K562 (cell line): ENCODE results near the gene PCDH12.

Experiments used
- CHD4 ChIP-seq: fragments of 200-600 bp; sonication (generic); IDR thresholded peaks from 3 replicates; pipeline ENCODE4 v1.6.1; 2012; ENCODE audit warnings: low read depth, mild to moderate bottlenecking, mixed read lengths, low read length, inconsistent platforms; ENCODE audit not compliant: insufficient read depth, insufficient replicate concordance, poor library complexity, severe bottlenecking
- HDAC2 ChIP-seq: fragments of 450-650 bp; IDR thresholded peaks from 2 replicates; pipeline ENCODE4 v1.6.1; 2016; ENCODE audit warnings: mild to moderate bottlenecking
- JUND ChIP-seq, 2 experiments: IDR thresholded peaks; 2 replicates in 1 of 2; 3 replicates in 1 of 2; pipeline ENCODE4 v1.6.1; 2011; ENCODE audit warnings: borderline replicate concordance in 2 of 2, low read depth in 2 of 2, low read length in 2 of 2, improper control_type of control experiment in 1 of 2, missing biosample characterization in 1 of 2, missing genetic modification characterization in 1 of 2, missing genetic modification reagents in 1 of 2
- MXI1 ChIP-seq: IDR thresholded peaks from 2 replicates; pipeline ENCODE4 v1.6.1; 2011; ENCODE audit warnings: low read depth, mild to moderate bottlenecking, improper control_type of control experiment, low read length
- POLR2A ChIP-seq: fragments of 450-650 bp; conservative IDR thresholded peaks from 2 replicates; pipeline ENCODE4 v1.6.1; 2016
- POLR2H ChIP-seq: IDR thresholded peaks from 2 replicates; pipeline ENCODE4 v1.6.1; 2016; ENCODE audit warnings: missing genetic modification characterization, low read depth, mild to moderate bottlenecking, control low read depth, missing compliant biosample characterization, moderate library complexity
- RFX5 ChIP-seq: IDR thresholded peaks from 2 replicates; pipeline ENCODE4 v1.6.1; 2011; ENCODE audit warnings: low read depth, mild to moderate bottlenecking, improper control_type of control experiment, low read length
- ZBTB17 ChIP-seq: fragments of 450-650 bp; formaldehyde crosslinking; IDR thresholded peaks from 2 replicates; pipeline ENCODE4 v1.4.0; 2020; ENCODE audit warnings: mild to moderate bottlenecking
- ZNF24 ChIP-seq: fragments of 450-650 bp; IDR thresholded peaks from 2 replicates; pipeline ENCODE4 v1.6.1; 2016
- ZNF41 ChIP-seq: fragments of 250-450 bp; sonication (Bioruptor Pico); conservative IDR thresholded peaks from 2 replicates; pipeline ENCODE4 v1.4.0; 2020; ENCODE audit warnings: mild to moderate bottlenecking
- TF ChIP-seq, protein P1 (sequence below), 3 experiments: IDR thresholded peaks in 2 of 3; conservative IDR thresholded peaks in 1 of 3; 2 replicates each; pipeline ENCODE4 v1.5.1; 2011 to 2012; ENCODE audit warnings: low read length in 3 of 3, mild to moderate bottlenecking in 3 of 3, control low read depth in 2 of 3, improper control_type of control experiment in 1 of 3, inconsistent platforms in 1 of 3, low read depth in 1 of 3, mixed read lengths in 1 of 3, moderate library complexity in 1 of 3; ENCODE audit not compliant: insufficient read depth in 2 of 3
- TF ChIP-seq, protein P2 (sequence below): sonication (generic); formaldehyde crosslinking; IDR thresholded peaks from 2 replicates; pipeline ENCODE4 v1.8.1; 2023; ENCODE audit warnings: missing genetic modification reagents, mild to moderate bottlenecking, borderline replicate concordance

DNA sequence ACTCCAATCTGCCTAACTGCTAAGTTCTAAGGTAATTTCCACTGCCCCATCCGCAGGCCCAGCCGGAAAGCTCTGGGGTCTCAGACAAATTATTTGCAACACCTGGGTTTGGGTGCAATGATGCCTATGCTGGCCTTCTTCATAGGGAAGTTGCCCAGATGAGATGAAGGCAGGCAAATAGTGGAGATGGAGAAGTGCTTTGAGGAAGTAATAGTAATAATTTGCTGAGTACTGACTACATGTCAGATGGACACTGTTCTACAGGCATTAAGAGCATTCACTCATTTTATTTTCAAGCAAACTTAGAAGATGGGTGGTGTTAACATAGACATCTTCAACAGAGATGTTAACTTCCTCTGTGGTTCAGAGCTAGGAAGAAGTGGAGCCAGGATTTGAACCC lies 3.8 kb downstream of the PCDH12 start:
- no peak for TF ChIP-seq RFX5
- TF ChIP-seq ZNF24, result no peak
- TF ChIP-seq CHD4, result no peak
- TF ChIP-seq, protein P1, sequence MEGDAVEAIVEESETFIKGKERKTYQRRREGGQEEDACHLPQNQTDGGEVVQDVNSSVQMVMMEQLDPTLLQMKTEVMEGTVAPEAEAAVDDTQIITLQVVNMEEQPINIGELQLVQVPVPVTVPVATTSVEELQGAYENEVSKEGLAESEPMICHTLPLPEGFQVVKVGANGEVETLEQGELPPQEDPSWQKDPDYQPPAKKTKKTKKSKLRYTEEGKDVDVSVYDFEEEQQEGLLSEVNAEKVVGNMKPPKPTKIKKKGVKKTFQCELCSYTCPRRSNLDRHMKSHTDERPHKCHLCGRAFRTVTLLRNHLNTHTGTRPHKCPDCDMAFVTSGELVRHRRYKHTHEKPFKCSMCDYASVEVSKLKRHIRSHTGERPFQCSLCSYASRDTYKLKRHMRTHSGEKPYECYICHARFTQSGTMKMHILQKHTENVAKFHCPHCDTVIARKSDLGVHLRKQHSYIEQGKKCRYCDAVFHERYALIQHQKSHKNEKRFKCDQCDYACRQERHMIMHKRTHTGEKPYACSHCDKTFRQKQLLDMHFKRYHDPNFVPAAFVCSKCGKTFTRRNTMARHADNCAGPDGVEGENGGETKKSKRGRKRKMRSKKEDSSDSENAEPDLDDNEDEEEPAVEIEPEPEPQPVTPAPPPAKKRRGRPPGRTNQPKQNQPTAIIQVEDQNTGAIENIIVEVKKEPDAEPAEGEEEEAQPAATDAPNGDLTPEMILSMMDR (IDR thresholded peaks at IDR 0.05 in 2 of 3, conservative IDR thresholded peaks at IDR 0.05 in 1 of 3; ENCODE audit: insufficient read depth in 2 of 3, low read depth in 1 of 3, low read length in 3 of 3), result no peak
- TF ChIP-seq POLR2H (tag), result no peak
- TF ChIP-seq, protein P2, sequence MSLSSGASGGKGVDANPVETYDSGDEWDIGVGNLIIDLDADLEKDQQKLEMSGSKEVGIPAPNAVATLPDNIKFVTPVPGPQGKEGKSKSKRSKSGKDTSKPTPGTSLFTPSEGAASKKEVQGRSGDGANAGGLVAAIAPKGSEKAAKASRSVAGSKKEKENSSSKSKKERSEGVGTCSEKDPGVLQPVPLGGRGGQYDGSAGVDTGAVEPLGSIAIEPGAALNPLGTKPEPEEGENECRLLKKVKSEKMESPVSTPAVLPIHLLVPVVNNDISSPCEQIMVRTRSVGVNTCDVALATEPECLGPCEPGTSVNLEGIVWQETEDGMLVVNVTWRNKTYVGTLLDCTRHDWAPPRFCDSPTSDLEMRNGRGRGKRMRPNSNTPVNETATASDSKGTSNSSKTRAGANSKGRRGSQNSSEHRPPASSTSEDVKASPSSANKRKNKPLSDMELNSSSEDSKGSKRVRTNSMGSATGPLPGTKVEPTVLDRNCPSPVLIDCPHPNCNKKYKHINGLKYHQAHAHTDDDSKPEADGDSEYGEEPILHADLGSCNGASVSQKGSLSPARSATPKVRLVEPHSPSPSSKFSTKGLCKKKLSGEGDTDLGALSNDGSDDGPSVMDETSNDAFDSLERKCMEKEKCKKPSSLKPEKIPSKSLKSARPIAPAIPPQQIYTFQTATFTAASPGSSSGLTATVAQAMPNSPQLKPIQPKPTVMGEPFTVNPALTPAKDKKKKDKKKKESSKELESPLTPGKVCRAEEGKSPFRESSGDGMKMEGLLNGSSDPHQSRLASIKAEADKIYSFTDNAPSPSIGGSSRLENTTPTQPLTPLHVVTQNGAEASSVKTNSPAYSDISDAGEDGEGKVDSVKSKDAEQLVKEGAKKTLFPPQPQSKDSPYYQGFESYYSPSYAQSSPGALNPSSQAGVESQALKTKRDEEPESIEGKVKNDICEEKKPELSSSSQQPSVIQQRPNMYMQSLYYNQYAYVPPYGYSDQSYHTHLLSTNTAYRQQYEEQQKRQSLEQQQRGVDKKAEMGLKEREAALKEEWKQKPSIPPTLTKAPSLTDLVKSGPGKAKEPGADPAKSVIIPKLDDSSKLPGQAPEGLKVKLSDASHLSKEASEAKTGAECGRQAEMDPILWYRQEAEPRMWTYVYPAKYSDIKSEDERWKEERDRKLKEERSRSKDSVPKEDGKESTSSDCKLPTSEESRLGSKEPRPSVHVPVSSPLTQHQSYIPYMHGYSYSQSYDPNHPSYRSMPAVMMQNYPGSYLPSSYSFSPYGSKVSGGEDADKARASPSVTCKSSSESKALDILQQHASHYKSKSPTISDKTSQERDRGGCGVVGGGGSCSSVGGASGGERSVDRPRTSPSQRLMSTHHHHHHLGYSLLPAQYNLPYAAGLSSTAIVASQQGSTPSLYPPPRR, result no peak
- TF ChIP-seq JUND (IDR thresholded peaks at IDR 0.05; ENCODE audit: borderline replicate concordance, low read depth, low read length), result no peak
- TF ChIP-seq JUND (tag; IDR thresholded peaks at IDR 0.05; ENCODE audit: borderline replicate concordance, low read depth, low read length), result no peak
- no peak for TF ChIP-seq ZBTB17
- TF ChIP-seq POLR2A, result no peak
- no peak for TF ChIP-seq HDAC2
- no peak for TF ChIP-seq ZNF41 (CRISPR knock-in tag)
- TF ChIP-seq MXI1, result no peak
